Panc1 (cell line): ENCODE data around the gene BCAS3.

ENCODE experiments used
- POLR2AphosphoS5 ChIP-seq: IDR thresholded peaks from 2 replicates; pipeline ENCODE4 v1.6.1; 2012; ENCODE audit warnings: mild to moderate bottlenecking, low read depth, low read length, moderate library complexity
- TCF7L2 ChIP-seq: IDR thresholded peaks from 2 replicates; pipeline ENCODE4 v1.6.1; 2011; ENCODE audit warnings: mild to moderate bottlenecking, low read depth, low read length, inconsistent platforms
- TF ChIP-seq, protein P1 (sequence below): fragments of 450-650 bp; IDR thresholded peaks from 2 replicates; pipeline ENCODE4 v1.5.1; 2017; ENCODE audit warnings: mild to moderate bottlenecking
- TF ChIP-seq, protein P2 (sequence below), 2 experiments: IDR thresholded peaks; 2 replicates each; pipeline ENCODE4 v1.6.1; 2011 to 2012; ENCODE audit warnings: low read depth in 2 of 2, control low read depth in 1 of 2, low read length in 1 of 2, mild to moderate bottlenecking in 1 of 2, moderate library complexity in 1 of 2; ENCODE audit not compliant: insufficient read depth in 1 of 2

DNA sequence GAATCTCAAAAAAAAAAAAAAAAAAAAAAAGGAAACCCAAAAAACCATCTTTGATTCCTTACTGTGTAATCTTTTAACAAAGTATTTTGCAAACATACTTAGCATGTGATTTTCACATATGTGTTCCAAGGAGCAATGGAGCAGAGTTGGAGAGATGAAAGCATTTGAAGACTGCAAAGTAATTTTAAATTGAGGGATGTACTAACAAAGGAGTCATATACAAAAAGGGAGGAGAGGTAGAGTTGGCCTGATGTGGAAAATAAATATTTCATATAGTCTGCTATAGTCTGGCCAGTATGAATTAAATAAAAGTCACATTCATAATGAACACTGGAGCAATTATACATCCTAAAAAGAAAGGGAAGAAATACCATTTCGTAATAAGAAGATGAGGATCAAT is 456.2 kb downstream of the BCAS3 start:
- TF ChIP-seq, protein P1, sequence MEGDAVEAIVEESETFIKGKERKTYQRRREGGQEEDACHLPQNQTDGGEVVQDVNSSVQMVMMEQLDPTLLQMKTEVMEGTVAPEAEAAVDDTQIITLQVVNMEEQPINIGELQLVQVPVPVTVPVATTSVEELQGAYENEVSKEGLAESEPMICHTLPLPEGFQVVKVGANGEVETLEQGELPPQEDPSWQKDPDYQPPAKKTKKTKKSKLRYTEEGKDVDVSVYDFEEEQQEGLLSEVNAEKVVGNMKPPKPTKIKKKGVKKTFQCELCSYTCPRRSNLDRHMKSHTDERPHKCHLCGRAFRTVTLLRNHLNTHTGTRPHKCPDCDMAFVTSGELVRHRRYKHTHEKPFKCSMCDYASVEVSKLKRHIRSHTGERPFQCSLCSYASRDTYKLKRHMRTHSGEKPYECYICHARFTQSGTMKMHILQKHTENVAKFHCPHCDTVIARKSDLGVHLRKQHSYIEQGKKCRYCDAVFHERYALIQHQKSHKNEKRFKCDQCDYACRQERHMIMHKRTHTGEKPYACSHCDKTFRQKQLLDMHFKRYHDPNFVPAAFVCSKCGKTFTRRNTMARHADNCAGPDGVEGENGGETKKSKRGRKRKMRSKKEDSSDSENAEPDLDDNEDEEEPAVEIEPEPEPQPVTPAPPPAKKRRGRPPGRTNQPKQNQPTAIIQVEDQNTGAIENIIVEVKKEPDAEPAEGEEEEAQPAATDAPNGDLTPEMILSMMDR, result no peak
- TF ChIP-seq POLR2AphosphoS5 (no peak), TCF7L2 (no peak)
- TF ChIP-seq, protein P2, sequence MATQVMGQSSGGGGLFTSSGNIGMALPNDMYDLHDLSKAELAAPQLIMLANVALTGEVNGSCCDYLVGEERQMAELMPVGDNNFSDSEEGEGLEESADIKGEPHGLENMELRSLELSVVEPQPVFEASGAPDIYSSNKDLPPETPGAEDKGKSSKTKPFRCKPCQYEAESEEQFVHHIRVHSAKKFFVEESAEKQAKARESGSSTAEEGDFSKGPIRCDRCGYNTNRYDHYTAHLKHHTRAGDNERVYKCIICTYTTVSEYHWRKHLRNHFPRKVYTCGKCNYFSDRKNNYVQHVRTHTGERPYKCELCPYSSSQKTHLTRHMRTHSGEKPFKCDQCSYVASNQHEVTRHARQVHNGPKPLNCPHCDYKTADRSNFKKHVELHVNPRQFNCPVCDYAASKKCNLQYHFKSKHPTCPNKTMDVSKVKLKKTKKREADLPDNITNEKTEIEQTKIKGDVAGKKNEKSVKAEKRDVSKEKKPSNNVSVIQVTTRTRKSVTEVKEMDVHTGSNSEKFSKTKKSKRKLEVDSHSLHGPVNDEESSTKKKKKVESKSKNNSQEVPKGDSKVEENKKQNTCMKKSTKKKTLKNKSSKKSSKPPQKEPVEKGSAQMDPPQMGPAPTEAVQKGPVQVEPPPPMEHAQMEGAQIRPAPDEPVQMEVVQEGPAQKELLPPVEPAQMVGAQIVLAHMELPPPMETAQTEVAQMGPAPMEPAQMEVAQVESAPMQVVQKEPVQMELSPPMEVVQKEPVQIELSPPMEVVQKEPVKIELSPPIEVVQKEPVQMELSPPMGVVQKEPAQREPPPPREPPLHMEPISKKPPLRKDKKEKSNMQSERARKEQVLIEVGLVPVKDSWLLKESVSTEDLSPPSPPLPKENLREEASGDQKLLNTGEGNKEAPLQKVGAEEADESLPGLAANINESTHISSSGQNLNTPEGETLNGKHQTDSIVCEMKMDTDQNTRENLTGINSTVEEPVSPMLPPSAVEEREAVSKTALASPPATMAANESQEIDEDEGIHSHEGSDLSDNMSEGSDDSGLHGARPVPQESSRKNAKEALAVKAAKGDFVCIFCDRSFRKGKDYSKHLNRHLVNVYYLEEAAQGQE (IDR thresholded peaks at IDR 0.05; ENCODE audit: insufficient read depth in 1 of 2, low read depth in 2 of 2, low read length in 1 of 2), result no peak
